OCI-LY1 (cell line): ENCODE results near the gene ACSBG1.

Source experiments
- EZH2 ChIP-seq: fragments of 200-600 bp; sonication (generic), shearing (Covaris generic); IDR thresholded peaks from 2 replicates; pipeline ENCODE4 v1.8.0; 2017; ENCODE audit warnings: borderline replicate concordance, mixed run types, mild to moderate bottlenecking, antibody characterized with exemption, low read length, moderate library complexity, mixed read lengths
- TF ChIP-seq, protein P1 (sequence below): fragments of 200-600 bp; sonication (generic), shearing (Covaris generic); IDR thresholded peaks from 2 replicates; pipeline ENCODE4 v1.5.1; 2017; ENCODE audit warnings: mild to moderate bottlenecking, antibody characterized with exemption, low read length, moderate library complexity, mixed read lengths

DNA sequence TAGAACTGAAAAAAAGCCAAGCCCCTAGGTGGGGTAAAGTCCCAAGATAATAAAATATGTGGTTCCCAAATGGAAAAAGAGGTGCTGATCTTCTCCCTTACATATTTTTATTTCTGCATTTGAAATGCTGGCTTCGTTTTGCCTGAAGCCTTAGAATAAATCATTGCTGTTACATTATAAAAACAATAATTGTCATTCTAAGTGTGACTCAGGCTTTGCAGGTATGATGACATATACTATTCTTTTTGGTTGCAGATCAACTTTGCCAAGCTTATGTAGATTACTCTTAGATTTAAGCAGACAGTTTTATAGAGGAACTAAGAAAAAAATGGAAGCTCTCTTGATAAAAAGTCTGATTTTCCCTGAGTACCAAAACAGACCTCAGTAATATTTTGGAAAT is 77.7 kb downstream of the ACSBG1 start:
- TF ChIP-seq, protein P1, sequence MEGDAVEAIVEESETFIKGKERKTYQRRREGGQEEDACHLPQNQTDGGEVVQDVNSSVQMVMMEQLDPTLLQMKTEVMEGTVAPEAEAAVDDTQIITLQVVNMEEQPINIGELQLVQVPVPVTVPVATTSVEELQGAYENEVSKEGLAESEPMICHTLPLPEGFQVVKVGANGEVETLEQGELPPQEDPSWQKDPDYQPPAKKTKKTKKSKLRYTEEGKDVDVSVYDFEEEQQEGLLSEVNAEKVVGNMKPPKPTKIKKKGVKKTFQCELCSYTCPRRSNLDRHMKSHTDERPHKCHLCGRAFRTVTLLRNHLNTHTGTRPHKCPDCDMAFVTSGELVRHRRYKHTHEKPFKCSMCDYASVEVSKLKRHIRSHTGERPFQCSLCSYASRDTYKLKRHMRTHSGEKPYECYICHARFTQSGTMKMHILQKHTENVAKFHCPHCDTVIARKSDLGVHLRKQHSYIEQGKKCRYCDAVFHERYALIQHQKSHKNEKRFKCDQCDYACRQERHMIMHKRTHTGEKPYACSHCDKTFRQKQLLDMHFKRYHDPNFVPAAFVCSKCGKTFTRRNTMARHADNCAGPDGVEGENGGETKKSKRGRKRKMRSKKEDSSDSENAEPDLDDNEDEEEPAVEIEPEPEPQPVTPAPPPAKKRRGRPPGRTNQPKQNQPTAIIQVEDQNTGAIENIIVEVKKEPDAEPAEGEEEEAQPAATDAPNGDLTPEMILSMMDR: no peak
- no peak for TF ChIP-seq EZH2
